Liver (tissue), 3 donors: ENCODE results near the gene PGK2.

Experiments used
- TAF1 ChIP-seq: conservative IDR thresholded peaks from 2 replicates; pipeline ENCODE4 v1.6.1; 2016; ENCODE audit warnings: antibody characterized with exemption, mild to moderate bottlenecking
- TF ChIP-seq, protein P1 (sequence below): fragments of 150-350 bp; IDR thresholded peaks from 2 replicates; pipeline ENCODE4 v1.5.1; 2017; ENCODE audit warnings: improper control_type of control experiment, low read depth, low read length; ENCODE audit not compliant: missing input control
- donor health status: healthy.
- donor health status: healthy.

DNA sequence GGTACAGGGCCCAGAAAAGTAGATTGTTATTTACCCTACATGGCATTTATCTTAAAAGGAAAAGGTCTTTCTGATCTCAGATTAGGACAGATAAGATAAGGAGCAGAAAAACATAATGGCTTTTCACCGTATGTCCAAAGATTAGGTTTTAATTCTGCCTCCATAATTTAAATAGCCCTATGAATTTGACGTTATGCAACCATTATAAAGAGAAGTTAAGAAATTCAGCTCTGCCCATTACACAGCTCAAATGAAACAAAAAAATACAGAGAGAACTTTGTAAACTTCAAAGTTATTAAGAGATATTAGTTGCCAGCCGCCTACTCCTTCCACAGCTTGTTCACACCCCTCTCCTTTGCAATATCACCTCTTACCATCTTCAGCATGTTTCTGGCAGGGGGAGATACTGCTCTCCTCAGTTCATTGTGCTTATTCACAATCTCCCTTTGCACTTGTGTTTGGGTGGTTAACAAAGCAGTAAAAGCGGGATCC, 51.0 kb downstream of the PGK2 start:
- TF ChIP-seq, protein P1, sequence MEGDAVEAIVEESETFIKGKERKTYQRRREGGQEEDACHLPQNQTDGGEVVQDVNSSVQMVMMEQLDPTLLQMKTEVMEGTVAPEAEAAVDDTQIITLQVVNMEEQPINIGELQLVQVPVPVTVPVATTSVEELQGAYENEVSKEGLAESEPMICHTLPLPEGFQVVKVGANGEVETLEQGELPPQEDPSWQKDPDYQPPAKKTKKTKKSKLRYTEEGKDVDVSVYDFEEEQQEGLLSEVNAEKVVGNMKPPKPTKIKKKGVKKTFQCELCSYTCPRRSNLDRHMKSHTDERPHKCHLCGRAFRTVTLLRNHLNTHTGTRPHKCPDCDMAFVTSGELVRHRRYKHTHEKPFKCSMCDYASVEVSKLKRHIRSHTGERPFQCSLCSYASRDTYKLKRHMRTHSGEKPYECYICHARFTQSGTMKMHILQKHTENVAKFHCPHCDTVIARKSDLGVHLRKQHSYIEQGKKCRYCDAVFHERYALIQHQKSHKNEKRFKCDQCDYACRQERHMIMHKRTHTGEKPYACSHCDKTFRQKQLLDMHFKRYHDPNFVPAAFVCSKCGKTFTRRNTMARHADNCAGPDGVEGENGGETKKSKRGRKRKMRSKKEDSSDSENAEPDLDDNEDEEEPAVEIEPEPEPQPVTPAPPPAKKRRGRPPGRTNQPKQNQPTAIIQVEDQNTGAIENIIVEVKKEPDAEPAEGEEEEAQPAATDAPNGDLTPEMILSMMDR, result no peak
- no peak for TF ChIP-seq TAF1
